ENCODE results near the gene KIF12.

KIF12 gene

GRCh38 chr9:114105236-114105635 lies 6.1 kb upstream of the KIF12 start:
- Histone ChIP-seq H3K4me2 (ENCODE audit: low read depth, low read length) (no peak overlapping the region), H3K9me2 (replicated peaks; ENCODE audit: insufficient read depth, low read length) (no peaks in the 10 kb centered on the region), H3K4me3 (ENCODE audit: low read length) (no peak overlapping the region), H3K27me3 (replicated peaks; ENCODE audit: insufficient read depth, low read length) (no peaks in the 10 kb centered on the region), H2AFZ (ENCODE audit: low read length) (no peak overlapping the region), H3F3A (ENCODE audit: insufficient read depth, low read length) (no peaks in the 10 kb centered on the region), H3K4me1 (ENCODE audit: low read length) (no peaks in the 10 kb centered on the region), H3K27ac (ENCODE audit: low read length) (no peak overlapping the region), H3K9me3 (replicated peaks; ENCODE audit: insufficient read depth, low read length) (no peaks in the 10 kb centered on the region), H3K79me2 (ENCODE audit: low read length) (no peaks in the 10 kb centered on the region), H3K36me3 (replicated peaks; ENCODE audit: insufficient read depth, low read length) (no peaks in the 10 kb centered on the region), H3K9ac (ENCODE audit: low read length) (no peak overlapping the region), H4K20me1 (ENCODE audit: insufficient read depth, low read length) (no peaks in the 10 kb centered on the region)
- TF ChIP-seq EZH2phosphoT487 (IDR thresholded peaks at IDR 0.05; ENCODE audit: low read length), result no peak
- no peak for TF ChIP-seq EZH2 (optimal IDR thresholded peaks at IDR 0.05; ENCODE audit: low read depth, low read length)
- TF ChIP-seq, protein P1, sequence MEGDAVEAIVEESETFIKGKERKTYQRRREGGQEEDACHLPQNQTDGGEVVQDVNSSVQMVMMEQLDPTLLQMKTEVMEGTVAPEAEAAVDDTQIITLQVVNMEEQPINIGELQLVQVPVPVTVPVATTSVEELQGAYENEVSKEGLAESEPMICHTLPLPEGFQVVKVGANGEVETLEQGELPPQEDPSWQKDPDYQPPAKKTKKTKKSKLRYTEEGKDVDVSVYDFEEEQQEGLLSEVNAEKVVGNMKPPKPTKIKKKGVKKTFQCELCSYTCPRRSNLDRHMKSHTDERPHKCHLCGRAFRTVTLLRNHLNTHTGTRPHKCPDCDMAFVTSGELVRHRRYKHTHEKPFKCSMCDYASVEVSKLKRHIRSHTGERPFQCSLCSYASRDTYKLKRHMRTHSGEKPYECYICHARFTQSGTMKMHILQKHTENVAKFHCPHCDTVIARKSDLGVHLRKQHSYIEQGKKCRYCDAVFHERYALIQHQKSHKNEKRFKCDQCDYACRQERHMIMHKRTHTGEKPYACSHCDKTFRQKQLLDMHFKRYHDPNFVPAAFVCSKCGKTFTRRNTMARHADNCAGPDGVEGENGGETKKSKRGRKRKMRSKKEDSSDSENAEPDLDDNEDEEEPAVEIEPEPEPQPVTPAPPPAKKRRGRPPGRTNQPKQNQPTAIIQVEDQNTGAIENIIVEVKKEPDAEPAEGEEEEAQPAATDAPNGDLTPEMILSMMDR (IDR thresholded peaks at IDR 0.05; ENCODE audit: low read length), result no peak
- DNase-seq, result no peak

GRCh38 chr9:114102484-114102883 lies 3.4 kb upstream of the KIF12 start:
- no peak for TF ChIP-seq EZH2phosphoT487 (IDR thresholded peaks at IDR 0.05; ENCODE audit: low read length)
- no peak for TF ChIP-seq EZH2 (optimal IDR thresholded peaks at IDR 0.05; ENCODE audit: low read depth, low read length)
- TF ChIP-seq, protein P1 (IDR thresholded peaks at IDR 0.05; ENCODE audit: low read length), result no peak
- H2AFZ ChIP-seq (ENCODE audit: low read length), result no peak overlapping the region
- no peak overlapping the region for H3K9ac ChIP-seq (ENCODE audit: low read length)
- H3K4me2 ChIP-seq (ENCODE audit: low read depth, low read length), result no peak overlapping the region
- DNase-seq, result no peak
- H4K20me1 ChIP-seq (ENCODE audit: insufficient read depth, low read length), result no peaks in the 10 kb centered on the region
- no peaks in the 10 kb centered on the region for H3K36me3 ChIP-seq (replicated peaks; ENCODE audit: insufficient read depth, low read length)
- no peaks in the 10 kb centered on the region for H3K79me2 ChIP-seq (ENCODE audit: low read length)
- no peak overlapping the region for H3K4me3 ChIP-seq (ENCODE audit: low read length)
- no peaks in the 10 kb centered on the region for H3F3A ChIP-seq (ENCODE audit: insufficient read depth, low read length)
- H3K9me2 ChIP-seq (replicated peaks; ENCODE audit: insufficient read depth, low read length), result no peaks in the 10 kb centered on the region
- H3K4me1 ChIP-seq (ENCODE audit: low read length), result no peaks in the 10 kb centered on the region
- no peaks in the 10 kb centered on the region for H3K9me3 ChIP-seq (replicated peaks; ENCODE audit: insufficient read depth, low read length)
- no peaks in the 10 kb centered on the region for H3K27me3 ChIP-seq (replicated peaks; ENCODE audit: insufficient read depth, low read length)
- H3K27ac ChIP-seq (ENCODE audit: low read length), result no peak overlapping the region

DNA sequence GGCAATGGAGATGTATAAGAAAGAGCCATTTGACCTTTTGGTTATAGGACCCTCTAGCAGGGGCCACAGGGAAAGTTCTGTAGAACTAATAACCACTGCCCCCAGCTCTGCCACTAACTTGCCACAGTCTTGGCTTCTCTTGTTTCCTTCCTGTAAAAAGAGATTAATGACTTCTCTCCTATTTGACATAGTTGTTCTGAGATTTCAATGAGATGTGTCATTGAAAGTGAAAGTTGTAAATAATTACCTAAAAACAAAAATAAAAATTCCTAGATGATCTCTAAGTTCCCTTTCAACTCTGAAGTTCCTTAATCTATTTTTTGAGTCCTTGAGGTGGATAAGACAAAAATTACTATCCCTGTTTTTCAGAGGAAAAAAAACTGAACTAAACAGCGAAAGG lies 1.4 kb upstream of the KIF12 start:
- no peak for DNase-seq
- H3K79me2 ChIP-seq (ENCODE audit: low read length), result no peaks in the 10 kb centered on the region
- no peaks in the 10 kb centered on the region for H3K36me3 ChIP-seq (replicated peaks; ENCODE audit: insufficient read depth, low read length)
- no peaks in the 10 kb centered on the region for H3K27me3 ChIP-seq (replicated peaks; ENCODE audit: insufficient read depth, low read length)
- no peak overlapping the region for H3K27ac ChIP-seq (ENCODE audit: low read length)
- TF ChIP-seq EZH2 (optimal IDR thresholded peaks at IDR 0.05; ENCODE audit: low read depth, low read length), result no peak
- TF ChIP-seq EZH2phosphoT487 (IDR thresholded peaks at IDR 0.05; ENCODE audit: low read length), result no peak
- TF ChIP-seq, protein P1 (IDR thresholded peaks at IDR 0.05; ENCODE audit: low read length), result no peak
- no peaks in the 10 kb centered on the region for H3K9me2 ChIP-seq (replicated peaks; ENCODE audit: insufficient read depth, low read length)
- H2AFZ ChIP-seq (ENCODE audit: low read length), result no peak overlapping the region
- H3K4me3 ChIP-seq (ENCODE audit: low read length), result no peak overlapping the region
- no peaks in the 10 kb centered on the region for H3F3A ChIP-seq (ENCODE audit: insufficient read depth, low read length)
- no peak overlapping the region for H3K9ac ChIP-seq (ENCODE audit: low read length)
- no peaks in the 10 kb centered on the region for H4K20me1 ChIP-seq (ENCODE audit: insufficient read depth, low read length)
- H3K4me2 ChIP-seq (ENCODE audit: low read depth, low read length), result no peak overlapping the region
- H3K4me1 ChIP-seq (ENCODE audit: low read length), result no peaks in the 10 kb centered on the region
- H3K9me3 ChIP-seq (replicated peaks; ENCODE audit: insufficient read depth, low read length), result no peaks in the 10 kb centered on the region
